Measurements from ENCODE around the gene PRKAR1B.

Gene PRKAR1B

GRCh38 chr7:584122-584465 is 143.0 kb downstream of the PRKAR1B start:
- DNase-seq: no peak

- no peak for DNase-seq
These were observed 143.5 kb downstream of the PRKAR1B start for GRCh38 chr7:583410-584121.

GRCh38 chr7:582931-583330 is 144.2 kb downstream of the PRKAR1B start:
- DNase-seq: no peak

GRCh38 chr7:582081-582835 is 144.8 kb downstream of the PRKAR1B start:
- DNase-seq: no peak

- DNase-seq: no peak
These were observed 148.7 kb downstream of the PRKAR1B start for GRCh38 chr7:578386-578785.

- no peak for DNase-seq
These were observed 149.2 kb downstream of the PRKAR1B start for GRCh38 chr7:577741-578370.

GRCh38 chr7:577278-577665 is 149.8 kb downstream of the PRKAR1B start:
- DNase-seq: no peak

GRCh38 chr7:576524-577277 is 150.4 kb downstream of the PRKAR1B start:
- DNase-seq: no peak

- no peak for DNase-seq
These were observed 151.4 kb downstream of the PRKAR1B start for GRCh38 chr7:575425-576366.

GRCh38 chr7:574661-575395 is 152.3 kb downstream of the PRKAR1B start:
- no peak for DNase-seq

GRCh38 chr7:573933-574381 is 153.1 kb downstream of the PRKAR1B start:
- DNase-seq: no peak

GRCh38 chr7:573269-573932 is 153.7 kb downstream of the PRKAR1B start:
- no peak for DNase-seq

- DNase-seq: no peak
These were observed 154.4 kb downstream of the PRKAR1B start for GRCh38 chr7:572416-573268.

- no peak for DNase-seq
These were observed 155.2 kb downstream of the PRKAR1B start for GRCh38 chr7:571718-572415.

- no peak for DNase-seq
These were observed 155.9 kb downstream of the PRKAR1B start for GRCh38 chr7:571096-571717.

- no peak for DNase-seq
These were observed 156.3 kb downstream of the PRKAR1B start for GRCh38 chr7:570801-571070.

GRCh38 chr7:569996-570800 is 156.9 kb downstream of the PRKAR1B start:
- DNase-seq: no peak
